GM21529 (cell line): ENCODE data around the gene RNASE1.
"Not testable (repeated sequence)": the region's sequence is repeated elsewhere in the genome, so short reads cannot be mapped to it uniquely, and the experiment has no call there.

ENCODE experiments used
- ATAC-seq: cut with Tn5 transposase; IDR thresholded peaks from one replicate; pipeline ENCODE4 v1.9.1; 2021; ENCODE audit not compliant: unreplicated experiment

Gene RNASE1

DNA sequence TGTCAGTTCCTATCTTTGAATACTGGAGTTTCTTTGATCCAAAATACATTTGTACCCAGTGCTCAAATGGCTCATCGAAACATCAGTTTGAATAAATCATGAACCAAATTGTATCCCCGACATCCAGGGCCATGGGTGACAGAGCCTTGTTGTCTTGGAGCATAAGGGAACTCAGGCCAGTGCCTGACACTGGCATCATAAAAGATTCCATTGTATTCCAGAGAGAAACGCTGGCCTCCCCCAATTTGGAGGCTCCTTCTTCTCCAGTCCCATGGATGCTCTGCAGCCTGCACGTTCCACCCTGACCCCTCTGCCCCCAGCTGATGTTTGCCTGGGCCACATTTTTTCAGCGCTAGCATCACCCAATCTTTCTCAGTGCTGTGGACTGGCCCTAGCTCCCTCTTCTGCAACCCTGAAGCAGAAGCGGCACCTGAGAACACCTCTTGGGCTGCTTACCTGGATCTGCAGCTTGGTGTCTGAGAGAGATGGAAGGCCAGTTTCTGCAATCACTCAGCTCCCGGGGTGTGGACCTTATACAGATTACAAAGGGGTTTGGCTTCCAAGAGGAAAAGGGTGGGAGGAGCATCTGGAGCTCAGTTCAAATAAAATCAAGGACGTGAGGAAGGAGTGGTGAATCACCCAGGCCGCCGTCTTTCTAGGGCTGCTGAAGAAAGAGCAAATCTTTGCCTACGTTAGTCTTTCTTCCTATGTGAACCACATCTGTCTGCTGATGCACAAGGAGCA, at the start of gene RNASE1:
Gene RNASE1, minus strand, starts transcription at position 504 of the 744 bp plus-strand sequence. CDS start 776 bp downstream, outside the sequence.
- no peak for ATAC-seq

GRCh38 chr14:20848955-20849570, 46.4 kb upstream of the RNASE1 start:
- ATAC-seq, result no peak

DNA sequence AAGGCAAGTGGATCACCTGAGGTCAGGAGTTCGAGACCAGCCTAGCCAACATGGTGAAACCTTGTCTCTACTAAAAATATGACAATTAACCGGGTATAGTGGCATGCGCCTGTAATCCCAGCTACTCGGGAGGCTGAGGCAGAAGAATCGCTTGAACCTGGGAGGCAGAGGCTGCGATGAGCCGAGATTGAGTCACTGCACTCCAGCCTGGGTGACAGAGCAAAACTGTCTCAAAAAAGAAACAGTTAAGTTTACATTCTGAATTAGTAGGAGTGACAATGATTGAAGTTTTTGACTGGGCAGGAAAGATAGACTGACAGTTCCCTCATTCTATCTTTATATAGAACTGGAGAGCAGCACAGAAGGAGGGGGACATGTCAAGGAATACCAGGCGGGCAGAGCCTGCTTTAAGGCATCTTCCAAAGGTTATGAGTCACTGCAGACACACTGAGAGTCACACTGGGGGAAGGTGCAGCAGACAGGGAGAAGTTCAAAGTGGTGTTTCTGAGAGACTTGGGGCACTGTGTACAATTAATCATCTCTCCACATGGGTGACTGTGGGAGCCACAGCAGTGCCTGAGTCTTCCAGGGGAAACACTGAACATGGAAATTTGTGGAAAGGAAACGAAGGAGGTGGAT, 45.8 kb upstream of the RNASE1 start:
- ATAC-seq, result no peak

DNA sequence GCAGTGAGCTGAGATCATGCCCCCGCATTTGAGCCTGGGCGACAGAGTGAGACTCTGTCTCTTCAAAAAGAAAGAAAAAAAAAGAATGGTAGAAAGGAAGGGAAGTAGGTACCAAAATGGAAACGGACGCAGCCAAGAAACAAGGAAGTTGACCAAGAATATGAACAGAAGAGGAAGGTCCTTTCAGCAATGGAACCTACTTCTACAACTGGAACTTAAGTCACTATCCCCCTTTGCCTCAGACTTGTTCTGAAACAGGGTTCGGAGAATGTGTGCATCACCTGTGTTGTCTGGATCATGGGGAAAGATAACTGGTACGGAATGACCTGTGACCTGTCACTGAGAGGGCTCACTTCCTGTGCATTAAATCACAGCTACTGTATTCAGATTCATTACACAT, 43.9 kb upstream of the RNASE1 start:
- ATAC-seq, result no peak

- no peak for ATAC-seq
Measured at GRCh38 chr14:20841096-20841495, 38.5 kb upstream of the RNASE1 start.

DNA sequence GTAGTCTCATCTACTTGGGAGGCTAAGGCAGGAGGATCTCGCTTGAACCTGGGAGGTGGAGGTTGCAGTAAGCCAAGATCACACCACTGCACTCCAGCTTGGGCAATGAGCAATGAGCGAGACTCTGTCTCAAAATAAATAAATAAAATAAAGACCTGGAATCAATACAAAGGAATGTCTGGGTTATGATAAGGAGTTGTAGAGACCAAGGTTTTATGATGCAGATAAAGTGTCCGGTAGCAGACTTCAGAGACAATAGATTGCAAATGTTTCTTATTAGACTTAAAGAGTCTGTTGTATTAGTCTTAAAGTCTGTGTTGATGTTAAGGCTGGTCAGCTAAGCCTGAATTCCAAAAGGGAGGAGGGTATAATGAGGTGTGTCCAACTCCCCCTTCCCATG, 35.2 kb upstream of the RNASE1 start:
- no peak for ATAC-seq

DNA sequence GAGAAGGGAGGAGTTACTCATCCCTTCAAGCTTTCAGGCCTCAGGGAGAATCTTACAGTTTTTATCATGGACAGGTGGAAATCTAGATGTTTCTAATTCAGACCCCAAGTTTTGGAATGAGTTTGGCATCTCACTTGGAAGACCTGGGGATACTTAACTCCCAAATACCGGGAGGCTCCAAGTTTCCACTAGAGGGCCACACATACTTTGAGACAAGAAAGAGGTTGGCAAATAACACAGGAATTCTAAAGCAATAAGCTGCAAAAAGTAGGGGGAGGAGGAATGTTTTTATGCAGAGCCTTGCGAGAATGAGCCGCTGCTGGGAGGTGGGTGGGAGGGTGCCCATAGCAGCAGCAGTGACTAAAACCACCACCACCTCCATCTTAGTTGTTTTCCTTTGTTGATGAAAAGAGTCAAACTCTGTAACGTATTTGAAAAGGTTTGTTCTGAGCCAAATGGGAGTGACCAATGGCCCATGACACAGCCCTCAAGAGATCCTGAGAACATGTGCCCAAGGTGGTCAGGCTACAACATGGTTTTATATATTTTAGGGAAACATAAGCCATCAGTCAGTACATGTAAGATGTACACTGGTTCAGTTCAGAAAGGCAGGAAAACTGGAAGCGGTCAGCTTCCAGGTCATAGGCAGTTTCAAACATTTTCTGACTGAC, 34.2 kb upstream of the RNASE1 start:
- no peak for ATAC-seq

DNA sequence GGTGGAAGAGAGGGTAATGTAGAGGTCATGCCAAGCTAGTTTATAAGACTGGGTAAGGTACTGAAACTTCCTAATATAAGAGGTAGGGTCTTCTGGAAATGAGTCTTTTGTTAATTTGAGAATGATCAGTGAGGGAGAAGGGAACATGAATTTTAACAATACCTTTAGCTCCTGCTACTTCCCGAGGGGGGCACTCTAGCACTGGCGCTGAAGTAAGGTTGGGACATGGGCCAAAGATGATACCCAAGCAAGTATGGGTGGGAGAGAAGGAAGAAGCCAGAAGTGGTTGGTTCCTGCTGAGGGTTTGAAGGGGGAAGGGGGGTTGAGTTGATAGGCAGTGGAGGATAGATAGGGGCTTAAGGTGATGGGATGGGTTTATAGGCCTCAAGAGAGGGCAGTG, 32.3 kb upstream of the RNASE1 start:
- ATAC-seq, result no peak

DNA sequence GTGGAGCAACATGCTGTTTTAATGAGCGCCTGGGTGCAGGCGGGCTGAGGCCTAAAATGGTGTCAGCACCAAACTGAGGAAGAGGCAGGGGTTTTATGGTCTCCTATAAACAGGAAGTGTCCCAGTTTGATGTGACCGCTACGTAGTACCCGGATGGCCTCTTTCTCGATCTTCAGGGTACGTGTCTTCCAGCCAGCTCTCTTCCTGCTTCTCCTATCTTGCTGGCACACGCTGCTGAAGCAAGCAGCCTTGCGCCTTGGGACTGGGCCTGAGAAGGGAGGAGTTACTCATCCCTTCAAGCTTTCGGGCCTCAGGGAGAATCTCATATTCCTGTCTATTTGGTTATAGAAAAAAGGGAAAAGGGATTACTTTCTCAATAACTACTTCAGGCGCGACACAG, 28.2 kb upstream of the RNASE1 start:
- no peak for ATAC-seq

DNA sequence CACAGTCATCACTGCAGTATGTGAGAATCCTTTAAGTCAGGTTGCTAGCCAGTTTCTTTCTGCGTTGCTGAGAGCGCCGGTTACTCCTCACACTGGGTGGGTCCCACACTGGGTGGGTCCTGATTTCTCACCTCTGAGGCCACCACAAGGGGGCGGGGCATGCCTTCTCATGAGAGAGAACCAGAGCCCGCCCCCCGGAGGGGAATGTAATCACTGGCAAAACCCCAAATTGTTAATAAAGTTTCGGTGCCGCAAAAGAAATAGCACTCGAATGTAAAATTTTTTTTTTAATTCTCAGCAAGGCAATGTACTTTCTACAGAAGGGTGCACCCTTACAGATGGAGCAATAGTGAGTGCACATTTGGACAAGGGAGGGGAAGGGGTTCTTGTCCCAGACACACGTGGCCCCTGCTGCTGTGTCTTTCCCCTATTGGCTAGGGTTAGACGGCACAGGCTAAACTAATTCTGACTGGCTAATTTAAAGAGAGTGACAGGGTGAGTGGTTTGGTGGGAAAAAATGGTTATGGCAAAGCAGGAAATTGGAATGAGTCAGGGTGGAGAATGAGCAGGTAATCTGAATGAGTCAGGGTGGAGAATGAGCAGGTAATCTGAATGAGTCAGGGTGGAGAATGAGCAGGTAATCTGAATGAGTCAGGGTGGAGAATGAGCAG, 25.5 kb upstream of the RNASE1 start:
- not testable (repeated sequence) for ATAC-seq

DNA sequence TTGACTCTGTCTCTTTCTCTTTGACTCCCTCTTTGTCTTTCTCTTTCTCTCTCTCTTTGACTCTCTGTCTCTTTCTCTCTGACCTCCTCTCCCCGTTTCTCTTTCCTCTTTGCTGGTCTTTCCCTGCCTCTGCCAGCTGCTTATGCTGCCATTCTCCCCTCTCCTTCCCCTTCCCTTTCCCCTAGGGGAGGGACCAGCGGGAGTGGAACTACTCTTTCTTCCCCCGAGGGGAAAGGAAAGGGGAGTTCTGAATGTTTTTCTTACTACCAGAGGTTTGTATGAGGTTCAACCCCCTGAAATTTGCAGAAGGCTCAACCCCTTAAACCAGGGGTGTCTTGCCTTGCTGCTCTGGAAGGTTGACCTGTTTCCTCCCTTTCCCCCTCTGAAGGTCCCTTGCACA, 24.7 kb upstream of the RNASE1 start:
- ATAC-seq, result no peak

DNA sequence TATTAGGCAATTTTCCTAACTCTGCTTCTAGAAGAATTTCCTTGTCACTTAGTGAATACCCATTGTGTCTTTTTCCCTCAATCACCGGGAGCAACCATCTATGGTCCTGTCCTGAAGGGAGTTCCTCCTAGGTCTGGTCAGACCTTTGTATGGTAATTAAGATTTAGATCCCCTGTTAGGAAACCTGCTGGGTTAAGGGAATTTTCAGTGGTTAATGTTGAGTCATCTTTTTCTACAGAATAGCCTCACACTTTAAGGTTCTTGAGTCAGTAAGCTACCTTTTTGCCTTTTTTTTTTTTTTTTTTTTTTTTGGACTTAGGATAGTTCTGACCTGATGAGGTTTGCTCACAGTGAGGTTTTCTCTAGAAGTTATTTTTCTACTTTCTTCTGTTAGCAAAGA, 24.0 kb upstream of the RNASE1 start:
- ATAC-seq, result not testable (repeated sequence)

GRCh38 chr14:20823859-20824258, 21.2 kb upstream of the RNASE1 start:
- ATAC-seq, result no peak

DNA sequence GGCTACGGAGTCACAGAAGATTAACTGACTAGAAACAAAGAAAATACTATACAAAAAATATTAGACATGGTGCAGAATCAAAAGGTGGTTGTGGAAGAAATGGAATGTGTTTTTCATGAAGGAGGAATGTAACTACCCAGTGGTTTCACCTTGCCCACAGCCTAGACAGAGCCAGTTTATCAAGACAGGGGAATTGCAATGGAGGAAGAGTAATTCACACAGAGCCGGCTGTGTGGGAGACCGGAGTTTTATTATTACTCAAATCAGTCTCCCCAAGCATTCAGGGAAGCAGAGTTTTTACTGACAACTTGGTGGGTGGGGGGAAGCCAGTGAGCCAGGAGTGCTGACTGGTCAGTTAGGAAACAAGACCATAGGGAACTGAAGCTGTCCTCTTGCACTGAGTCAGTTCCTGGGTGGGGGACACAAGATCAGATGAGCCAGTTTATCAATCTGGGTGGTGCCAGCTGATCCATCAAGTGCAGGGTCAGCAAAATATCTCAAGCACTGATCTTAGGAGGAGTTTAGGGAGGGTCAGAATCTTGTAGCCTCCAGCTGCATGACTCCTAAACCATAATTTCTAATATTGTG, 19.0 kb upstream of the RNASE1 start:
- ATAC-seq, result not testable (repeated sequence)

DNA sequence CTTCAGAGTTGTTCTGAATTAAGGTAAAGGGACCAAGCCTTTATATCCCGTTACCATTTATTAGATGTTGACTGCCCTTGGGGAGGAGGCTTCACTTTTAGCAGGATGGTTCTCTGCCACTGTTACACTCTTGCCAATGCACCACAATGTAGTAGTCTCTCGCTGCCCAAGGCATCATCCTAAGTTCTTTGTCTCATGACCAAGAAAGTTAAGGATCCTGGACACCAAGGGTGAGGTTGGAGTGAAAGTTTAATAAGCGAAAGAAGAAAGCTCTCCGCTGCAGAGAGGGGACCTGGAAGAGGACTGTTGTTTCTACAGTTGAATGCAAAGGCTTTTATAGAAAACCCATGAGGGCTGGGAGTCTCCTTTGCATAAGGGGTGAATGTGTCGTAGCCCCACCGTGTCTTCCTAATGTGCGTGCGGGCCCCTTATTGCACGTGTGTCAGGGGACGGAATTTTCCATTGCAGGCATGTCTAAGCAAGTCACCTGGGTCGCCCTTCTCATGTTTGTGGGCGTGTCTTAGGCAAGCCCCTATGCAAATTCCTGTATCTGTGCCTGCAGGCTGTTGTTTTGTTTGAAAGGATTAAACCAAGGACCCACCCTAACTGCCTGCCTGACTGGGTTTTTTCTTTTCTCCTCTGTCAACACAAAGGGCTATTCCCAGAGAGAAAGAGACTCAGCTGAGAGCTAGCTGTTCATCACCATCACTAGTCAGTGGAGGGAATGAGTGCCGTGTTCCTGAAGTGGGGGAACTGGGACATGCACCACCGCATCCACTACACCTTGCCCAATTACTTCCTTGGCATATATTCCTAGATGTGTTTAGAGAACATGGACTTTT, 17.6 kb upstream of the RNASE1 start:
- ATAC-seq, result no peak

DNA sequence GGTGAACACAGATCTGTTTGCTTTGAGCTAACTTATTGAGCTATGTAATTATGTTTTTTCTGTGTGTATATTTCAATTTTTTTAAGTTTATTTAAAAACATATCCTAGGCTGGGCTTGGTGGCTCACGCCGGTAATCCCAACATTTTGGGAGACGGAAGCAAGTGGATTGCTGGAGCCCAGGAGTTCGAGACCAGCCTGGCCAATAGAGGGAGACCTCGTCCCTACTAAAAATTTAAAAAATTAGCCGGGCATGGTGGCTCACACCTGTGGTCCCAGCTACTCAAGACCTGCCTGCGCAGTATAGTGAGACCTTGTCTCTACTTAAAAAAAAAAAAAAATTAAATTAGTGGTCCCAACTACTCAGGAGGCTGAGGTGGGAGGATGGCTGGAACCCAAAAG, 16.2 kb upstream of the RNASE1 start:
- no peak for ATAC-seq

DNA sequence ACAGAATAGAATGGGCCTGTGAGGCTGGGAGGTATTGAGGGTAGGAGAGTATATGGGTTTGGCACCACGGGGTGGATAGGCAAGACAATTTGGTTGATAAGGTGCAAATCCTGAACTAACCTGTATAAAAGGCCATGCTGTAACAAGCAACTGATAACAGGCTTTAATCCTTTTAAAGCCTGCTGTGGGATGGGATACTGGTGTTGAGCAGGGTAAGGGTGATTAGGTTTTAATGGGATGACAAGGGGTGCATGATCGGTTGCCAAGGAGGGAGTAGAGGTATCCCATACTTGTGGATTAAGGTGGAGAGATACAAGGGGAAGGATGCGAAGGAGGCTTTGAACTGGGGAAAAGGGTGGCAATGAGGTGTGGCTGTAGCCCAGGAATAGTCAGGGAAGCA, 13.3 kb upstream of the RNASE1 start:
- not testable (repeated sequence) for ATAC-seq

- no peak for ATAC-seq
Measured at GRCh38 chr14:20811986-20812975, 9.6 kb upstream of the RNASE1 start.

DNA sequence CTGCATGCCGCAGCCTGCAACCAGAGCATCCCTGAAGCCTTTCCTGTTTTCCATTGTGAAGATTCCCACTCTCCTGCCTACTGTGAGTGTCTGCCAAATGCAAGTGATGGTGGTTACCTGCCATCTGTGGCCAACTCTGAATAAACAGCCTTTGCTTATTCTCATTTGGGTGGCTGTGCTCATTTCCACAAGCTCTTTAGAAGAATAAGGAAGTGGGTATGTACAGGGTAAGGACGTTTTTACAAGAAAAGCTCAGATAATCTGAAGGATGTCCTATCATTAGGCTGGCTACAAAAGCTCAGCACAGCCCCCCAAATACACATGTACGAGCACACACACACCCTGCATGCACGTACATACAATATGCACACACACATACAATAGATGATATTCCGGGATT, 7.3 kb upstream of the RNASE1 start:
- no peak for ATAC-seq
